Liver (tissue), 3 donors: ENCODE measurements around the gene GZMA.

ENCODE experiments used
- CTCF ChIP-seq: fragments of 150-350 bp; IDR thresholded peaks from 2 replicates; pipeline ENCODE4 v1.5.1; 2017; ENCODE audit warnings: improper control_type of control experiment, low read depth, low read length; ENCODE audit not compliant: missing input control
- JUND ChIP-seq, 2 donors: IDR thresholded peaks; 2 replicates each; pipeline ENCODE4 v1.6.1; 2016; ENCODE audit warnings: antibody characterized with exemption in 2 of 2
- MAX ChIP-seq: IDR thresholded peaks from 2 replicates; pipeline ENCODE4 v1.6.1; 2016; ENCODE audit warnings: antibody characterized with exemption
- RAD21 ChIP-seq, 2 donors: IDR thresholded peaks; 2 replicates each; pipeline ENCODE4 v1.6.1; 2016; ENCODE audit warnings: antibody characterized with exemption in 2 of 2, mild to moderate bottlenecking in 2 of 2
- REST ChIP-seq: IDR thresholded peaks from 2 replicates; pipeline ENCODE4 v1.6.1; 2016; ENCODE audit warnings: antibody characterized with exemption, mild to moderate bottlenecking
- SP1 ChIP-seq: IDR thresholded peaks from 2 replicates; pipeline ENCODE4 v1.6.1; 2018; ENCODE audit warnings: antibody characterized with exemption, mild to moderate bottlenecking
- YY1 ChIP-seq: IDR thresholded peaks from 2 replicates; pipeline ENCODE4 v1.6.1; 2016; ENCODE audit warnings: antibody characterized with exemption, mild to moderate bottlenecking
- donor health status: healthy.
- donor health status: healthy.

GRCh38 chr5:55055183-55055582, 47.3 kb upstream of the GZMA start:
- TF ChIP-seq MAX (no peak), JUND (IDR thresholded peaks at IDR 0.05) (no peak), YY1 (no peak), CTCF (no peak), RAD21 (IDR thresholded peaks at IDR 0.05) (no peak), SP1 (no peak), REST (no peak)
